Panc1 (cell line): ENCODE data around the gene EFCAB7. TPM values are rescaled to one million over a fixed set of nuclear protein-coding genes. Genes with fewer than 3 reads are reported as not detected.

Source experiments
- ATAC-seq: fragments of 200-7000 bp; cut with Tn5 transposase; 2 replicates; pipeline ENCODE4 v1.9.1; 2020; ENCODE audit warnings: mild to moderate bottlenecking, moderate library complexity
- BruUV-seq: library from RNA; stranded (reverse); fragments of 400-500 nt; replicated peaks from 2 replicates; lab custom pipeline; 2021; lab: Mats Ljungman, UMichigan
- CTCF ChIA-PET: fragments of 300-600 bp; sonication (Branson Sonifier 250); formaldehyde crosslinking; loops from one replicate; lab custom pipeline; 2022; ENCODE audit warnings: antibody characterized with exemption; lab: Charles Lee
- POLR2A ChIA-PET: fragments of 300-600 bp; sonication (Branson Sonifier 250); formaldehyde crosslinking; loops from one replicate; lab custom pipeline; 2022; ENCODE audit warnings: antibody characterized with exemption; lab: Charles Lee
- DNase-seq: peaks from one replicate; pipeline ENCODE4 v3.0.0-alpha.2; 2010; ENCODE audit warnings: low read depth, low spot score
- H3K27ac ChIP-seq: 2 replicates; pipeline ENCODE4 v1.5.1; 2011; ENCODE audit warnings: mild to moderate bottlenecking, low read length, inconsistent platforms
- H3K27me3 ChIP-seq: fragments of 200-500 bp; sonication (Bioruptor generic); 2 replicates; pipeline ENCODE4 v1.6.0; 2014; ENCODE audit warnings: low read length, inconsistent platforms; ENCODE audit not compliant: control insufficient read depth, insufficient read depth
- H3K36me3 ChIP-seq: fragments of 200-500 bp; sonication (Bioruptor generic); 2 replicates; pipeline ENCODE4 v1.5.1; 2014; ENCODE audit warnings: inconsistent platforms, mild to moderate bottlenecking, low read length, moderate library complexity; ENCODE audit not compliant: control insufficient read depth, insufficient read depth
- H3K4me1 ChIP-seq: 2 replicates; pipeline ENCODE4 v1.5.1; 2011; ENCODE audit warnings: inconsistent platforms, mild to moderate bottlenecking, low read length, moderate library complexity; ENCODE audit not compliant: control insufficient read depth, insufficient read depth
- H3K4me3 ChIP-seq, 2 experiments: 2 replicates each; pipeline ENCODE4 v1.5.1; 2011 to 2012; ENCODE audit warnings: low read depth in 2 of 2, low read length in 2 of 2, mild to moderate bottlenecking in 2 of 2, inconsistent platforms in 1 of 2, moderate library complexity in 1 of 2
- H3K9me3 ChIP-seq: fragments of 200-500 bp; sonication (Bioruptor generic); 2 replicates; pipeline ENCODE4 v1.5.1; 2014; ENCODE audit warnings: low read depth, mild to moderate bottlenecking, inconsistent platforms, low read length, moderate library complexity; ENCODE audit not compliant: control insufficient read depth, insufficient read depth
- POLR2AphosphoS5 ChIP-seq: IDR thresholded peaks from 2 replicates; pipeline ENCODE4 v1.6.1; 2012; ENCODE audit warnings: mild to moderate bottlenecking, low read depth, low read length, moderate library complexity
- SIN3A ChIP-seq: IDR thresholded peaks from 2 replicates; pipeline ENCODE4 v1.6.1; 2012; ENCODE audit warnings: low read depth, mild to moderate bottlenecking, low read length, moderate library complexity, borderline replicate concordance; ENCODE audit not compliant: insufficient read depth
- TCF7L2 ChIP-seq: IDR thresholded peaks from 2 replicates; pipeline ENCODE4 v1.6.1; 2011; ENCODE audit warnings: mild to moderate bottlenecking, low read depth, low read length, inconsistent platforms
- in situ Hi-C: cut with HindIII; loops from 2 replicates; pipeline ENCODE4 v1.10.0; 2016; ENCODE audit warnings: low sequenced_read_pairs, low pct_unique_long_range_greater_than_20kb
- intact Hi-C: fragments of 100-400 bp; cut with micrococcal nuclease; formaldehyde crosslinking; loops from one replicate; pipeline ENCODE4 v1.10.0; 2022; ENCODE audit not compliant: unreplicated experiment
- total RNA-seq: library from RNA; stranded (reverse); gene quantifications from one replicate; pipeline ENCODE4 v1.2.1, GENCODE V29; 2021; ENCODE audit not compliant: unreplicated experiment
- TF ChIP-seq, protein P1 (sequence below): fragments of 450-650 bp; IDR thresholded peaks from 2 replicates; pipeline ENCODE4 v1.5.1; 2017; ENCODE audit warnings: mild to moderate bottlenecking
- TF ChIP-seq, protein P2 (sequence below), 2 experiments: IDR thresholded peaks; 2 replicates each; pipeline ENCODE4 v1.6.1; 2011 to 2012; ENCODE audit warnings: low read depth in 2 of 2, control low read depth in 1 of 2, low read length in 1 of 2, mild to moderate bottlenecking in 1 of 2, moderate library complexity in 1 of 2; ENCODE audit not compliant: insufficient read depth in 1 of 2

EFCAB7 gene
- total RNA-seq, 1 experiment from 2014 or later, result 6.6 TPM

DNA sequence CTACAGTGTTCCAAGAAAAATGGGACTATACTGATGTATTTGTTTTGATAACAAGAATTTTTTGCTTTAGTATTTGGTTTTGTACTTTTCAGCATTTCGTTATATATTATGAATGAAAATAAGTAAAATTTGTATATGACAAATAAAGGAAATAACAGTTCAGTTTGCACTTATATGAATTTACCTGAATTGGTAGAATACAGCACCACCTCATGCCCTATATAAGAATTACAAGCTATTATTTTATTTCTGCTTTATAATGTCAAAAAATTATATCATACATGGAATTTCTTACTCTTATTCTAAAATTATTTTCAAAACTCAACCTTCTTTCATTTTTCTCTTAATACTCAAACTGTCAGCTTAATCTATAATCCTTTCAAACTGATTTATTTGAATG is 14.6 kb downstream of the EFCAB7 start:
- in situ Hi-C loops (no loop called here), intact Hi-C loops (loop anchor here (5.0 to 10.0 kb wide), 3 partner anchors 73 to 693 kb away; no protein-coding TSS in a partner anchor)
- ChIA-PET CTCF (interaction anchor here (0.6 to 2.0 kb wide), 8 partner anchors 20 to 931 kb away, joined by 3 to 6 read pairs (median 4); partner anchors contain the start of gene ALG6), POLR2A (interaction anchor here (0.6 kb wide), 1 partner anchor 60 kb away, joined by 3 read pairs; no protein-coding TSS in a partner anchor)
- no TSS peak for BruUV-seq
- H3K27ac ChIP-seq, result no peak overlapping the region
- DNase-seq, result no peak
- no peak overlapping the region for H3K4me3 ChIP-seq
- no peak for ATAC-seq
- no peaks in the 10 kb centered on the region for H3K4me1 ChIP-seq
- peaks cover 3% of the 10 kb centered on the region; the same call in 1 of the 2 replicates for H3K36me3 ChIP-seq
- H3K27me3 ChIP-seq, result no peaks in the 10 kb centered on the region
- H3K9me3 ChIP-seq, result no peaks in the 10 kb centered on the region
- TF ChIP-seq TCF7L2, result no peak
- TF ChIP-seq, protein P1, sequence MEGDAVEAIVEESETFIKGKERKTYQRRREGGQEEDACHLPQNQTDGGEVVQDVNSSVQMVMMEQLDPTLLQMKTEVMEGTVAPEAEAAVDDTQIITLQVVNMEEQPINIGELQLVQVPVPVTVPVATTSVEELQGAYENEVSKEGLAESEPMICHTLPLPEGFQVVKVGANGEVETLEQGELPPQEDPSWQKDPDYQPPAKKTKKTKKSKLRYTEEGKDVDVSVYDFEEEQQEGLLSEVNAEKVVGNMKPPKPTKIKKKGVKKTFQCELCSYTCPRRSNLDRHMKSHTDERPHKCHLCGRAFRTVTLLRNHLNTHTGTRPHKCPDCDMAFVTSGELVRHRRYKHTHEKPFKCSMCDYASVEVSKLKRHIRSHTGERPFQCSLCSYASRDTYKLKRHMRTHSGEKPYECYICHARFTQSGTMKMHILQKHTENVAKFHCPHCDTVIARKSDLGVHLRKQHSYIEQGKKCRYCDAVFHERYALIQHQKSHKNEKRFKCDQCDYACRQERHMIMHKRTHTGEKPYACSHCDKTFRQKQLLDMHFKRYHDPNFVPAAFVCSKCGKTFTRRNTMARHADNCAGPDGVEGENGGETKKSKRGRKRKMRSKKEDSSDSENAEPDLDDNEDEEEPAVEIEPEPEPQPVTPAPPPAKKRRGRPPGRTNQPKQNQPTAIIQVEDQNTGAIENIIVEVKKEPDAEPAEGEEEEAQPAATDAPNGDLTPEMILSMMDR, result no peak; the same call in 1 of the 2 replicates
- TF ChIP-seq, protein P2, sequence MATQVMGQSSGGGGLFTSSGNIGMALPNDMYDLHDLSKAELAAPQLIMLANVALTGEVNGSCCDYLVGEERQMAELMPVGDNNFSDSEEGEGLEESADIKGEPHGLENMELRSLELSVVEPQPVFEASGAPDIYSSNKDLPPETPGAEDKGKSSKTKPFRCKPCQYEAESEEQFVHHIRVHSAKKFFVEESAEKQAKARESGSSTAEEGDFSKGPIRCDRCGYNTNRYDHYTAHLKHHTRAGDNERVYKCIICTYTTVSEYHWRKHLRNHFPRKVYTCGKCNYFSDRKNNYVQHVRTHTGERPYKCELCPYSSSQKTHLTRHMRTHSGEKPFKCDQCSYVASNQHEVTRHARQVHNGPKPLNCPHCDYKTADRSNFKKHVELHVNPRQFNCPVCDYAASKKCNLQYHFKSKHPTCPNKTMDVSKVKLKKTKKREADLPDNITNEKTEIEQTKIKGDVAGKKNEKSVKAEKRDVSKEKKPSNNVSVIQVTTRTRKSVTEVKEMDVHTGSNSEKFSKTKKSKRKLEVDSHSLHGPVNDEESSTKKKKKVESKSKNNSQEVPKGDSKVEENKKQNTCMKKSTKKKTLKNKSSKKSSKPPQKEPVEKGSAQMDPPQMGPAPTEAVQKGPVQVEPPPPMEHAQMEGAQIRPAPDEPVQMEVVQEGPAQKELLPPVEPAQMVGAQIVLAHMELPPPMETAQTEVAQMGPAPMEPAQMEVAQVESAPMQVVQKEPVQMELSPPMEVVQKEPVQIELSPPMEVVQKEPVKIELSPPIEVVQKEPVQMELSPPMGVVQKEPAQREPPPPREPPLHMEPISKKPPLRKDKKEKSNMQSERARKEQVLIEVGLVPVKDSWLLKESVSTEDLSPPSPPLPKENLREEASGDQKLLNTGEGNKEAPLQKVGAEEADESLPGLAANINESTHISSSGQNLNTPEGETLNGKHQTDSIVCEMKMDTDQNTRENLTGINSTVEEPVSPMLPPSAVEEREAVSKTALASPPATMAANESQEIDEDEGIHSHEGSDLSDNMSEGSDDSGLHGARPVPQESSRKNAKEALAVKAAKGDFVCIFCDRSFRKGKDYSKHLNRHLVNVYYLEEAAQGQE (IDR thresholded peaks at IDR 0.05; ENCODE audit: insufficient read depth in 1 of 2, low read depth in 2 of 2, low read length in 1 of 2), result no peak
- no peak for TF ChIP-seq POLR2AphosphoS5
- no peak for TF ChIP-seq SIN3A

DNA sequence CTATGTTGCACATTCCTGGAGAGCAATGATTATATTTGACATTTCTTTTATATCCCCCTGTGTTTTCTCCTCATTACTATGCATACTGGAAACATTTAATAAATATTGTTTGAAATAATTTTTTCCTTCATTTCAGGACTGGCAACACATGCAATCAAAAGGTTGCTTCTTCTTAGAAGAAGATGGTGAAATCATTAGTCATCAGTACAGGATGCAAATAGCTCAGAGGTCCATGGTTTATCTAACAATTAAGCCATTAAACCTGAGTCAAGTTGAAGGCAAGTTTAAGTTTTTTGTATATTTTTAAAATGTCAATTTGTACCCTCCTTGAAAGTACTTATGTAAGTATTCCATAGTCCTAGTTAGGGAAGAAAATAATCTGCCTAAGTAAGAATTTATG is 22.5 kb downstream of the EFCAB7 start:
- ATAC-seq (no peak), DNase-seq (no peak)
- H3K4me1 ChIP-seq, result no peaks in the 10 kb centered on the region
- CTCF ChIA-PET, result no interaction called here
- in situ Hi-C loops, result no loop called here
- intact Hi-C loops, result no loop called here
- no peaks in the 10 kb centered on the region for H3K27me3 ChIP-seq
- TF ChIP-seq SIN3A, result no peak
- TF ChIP-seq POLR2AphosphoS5, result no peak
- H3K4me3 ChIP-seq, result no peak overlapping the region
- no peaks in the 10 kb centered on the region for H3K9me3 ChIP-seq
- no TSS peak for BruUV-seq
- no peak overlapping the region for H3K27ac ChIP-seq
- POLR2A ChIA-PET, result no interaction called here
- no peaks in the 10 kb centered on the region for H3K36me3 ChIP-seq

DNA sequence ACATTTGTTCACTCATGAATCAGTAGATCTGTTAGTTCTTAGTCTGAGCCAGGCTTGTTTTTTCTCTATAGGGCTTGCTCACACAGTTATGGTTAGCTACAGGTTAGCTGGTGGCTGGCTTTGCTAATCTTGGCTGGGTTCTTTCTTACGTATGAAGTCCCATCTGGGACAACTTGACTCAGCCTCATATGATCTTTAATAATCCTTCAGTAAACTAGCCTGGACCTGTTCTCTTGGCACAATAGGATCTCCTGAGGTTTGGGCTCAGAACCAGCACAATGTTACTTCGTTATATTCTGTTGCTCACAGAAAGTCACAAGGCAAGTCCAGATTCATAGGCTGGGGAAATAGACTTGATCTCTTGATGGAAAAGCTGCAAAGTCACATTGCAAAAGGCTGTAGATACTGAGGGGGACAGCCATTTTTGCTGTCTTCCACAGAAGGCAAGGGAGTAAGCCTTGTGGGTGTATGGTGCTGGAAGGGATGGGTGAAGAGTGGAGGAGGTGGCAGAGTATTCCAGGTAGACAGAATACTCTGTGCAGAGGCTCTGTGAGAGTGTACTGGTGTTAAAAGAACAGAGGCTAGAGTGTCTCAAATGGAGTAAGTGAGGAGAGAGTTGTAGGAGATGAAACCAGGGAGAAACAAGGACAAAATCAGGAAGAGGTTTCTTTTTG is 24.4 kb downstream of the EFCAB7 start:
- BruUV-seq, result no TSS peak
- H3K27me3 ChIP-seq, result no peaks in the 10 kb centered on the region
- DNase-seq, result no peak
- ChIA-PET POLR2A (no interaction called here), CTCF (no interaction called here)
- no peaks in the 10 kb centered on the region for H3K9me3 ChIP-seq
- TF ChIP-seq SIN3A, result no peak
- TF ChIP-seq, protein P1, result no peak
- no peak for TF ChIP-seq TCF7L2
- TF ChIP-seq, protein P2 (IDR thresholded peaks at IDR 0.05; ENCODE audit: insufficient read depth in 1 of 2, low read depth in 2 of 2, low read length in 1 of 2), result no peak
- no peak for TF ChIP-seq POLR2AphosphoS5
- H3K4me3 ChIP-seq, result no peak overlapping the region
- H3K4me1 ChIP-seq, result no peaks in the 10 kb centered on the region
- intact Hi-C loops, result no loop called here
- no peak overlapping the region for H3K27ac ChIP-seq
- ATAC-seq, result no peak
- no peaks in the 10 kb centered on the region for H3K36me3 ChIP-seq
- in situ Hi-C loops, result no loop called here
